Spinal cord (tissue), 10 donors: Measurements from ENCODE around the gene RMND1. TPM values are rescaled to one million over a fixed set of nuclear protein-coding genes. Genes with fewer than 3 reads are reported as not detected.
A peak's percentile ranks its signal among the peaks of the same experiment; 100 is the strongest.

Experiments used
- DNase-seq, 6 donors: peaks; one replicate each; pipeline versions ENCODE4 v3.0.0 to v3.0.0-alpha.2; 2013 to 2015; ENCODE audit warnings: low spot score in 6 of 6, low read depth in 4 of 6
- H3K27ac ChIP-seq: one replicate; pipeline ENCODE4 v1.5.1; 2013; ENCODE audit warnings: low read depth, low read length, control low read depth
- H3K27me3 ChIP-seq: one replicate; pipeline ENCODE4 v1.6.1; 2013; ENCODE audit warnings: low read length; ENCODE audit not compliant: control insufficient read depth, insufficient read depth
- H3K36me3 ChIP-seq: one replicate; pipeline ENCODE4 v1.6.1; 2013; ENCODE audit warnings: low read length; ENCODE audit not compliant: control insufficient read depth, insufficient read depth
- H3K4me1 ChIP-seq: one replicate; pipeline ENCODE4 v1.6.1; 2013; ENCODE audit warnings: low read length; ENCODE audit not compliant: control insufficient read depth, insufficient read depth
- H3K4me3 ChIP-seq: one replicate; pipeline ENCODE4 v1.5.1; 2013; ENCODE audit warnings: low read depth, low read length, control low read depth
- H3K9me3 ChIP-seq: one replicate; pipeline ENCODE4 v1.6.1; 2013; ENCODE audit warnings: low read length; ENCODE audit not compliant: control insufficient read depth, insufficient read depth
- WGBS: methylation state at CpG from one replicate; pipeline ENCODE4 v1.1.5; 2013; ENCODE audit warnings: missing lambda C conversion rate; ENCODE audit not compliant: insufficient coverage; 5-methylcytosine and 5-hydroxymethylcytosine counted together
- polyA plus RNA-seq, 2 donors: library from polyadenylated mRNA; unstranded; fragments of 120-200 nt; gene quantifications; one replicate each; pipeline ENCODE4 v1.2.1, GENCODE V29; 2013; ENCODE audit not compliant: insufficient read length in 2 of 2
- total RNA-seq, 2 donors: library from RNA; depleted of rRNA in 1 of 2; stranded (reverse); fragments of 120-200 nt in 1 of 2; fragments of >200 nt in 1 of 2; gene quantifications; one replicate each; pipeline versions ENCODE4 v1.2.3 to v1.2.4, GENCODE V29; 2013 to 2014
- donor health status: healthy.

RMND1 gene
- total and polyA plus RNA-seq, 4 donors: 25.2 to 39.7 (median 27.9) TPM

DNA sequence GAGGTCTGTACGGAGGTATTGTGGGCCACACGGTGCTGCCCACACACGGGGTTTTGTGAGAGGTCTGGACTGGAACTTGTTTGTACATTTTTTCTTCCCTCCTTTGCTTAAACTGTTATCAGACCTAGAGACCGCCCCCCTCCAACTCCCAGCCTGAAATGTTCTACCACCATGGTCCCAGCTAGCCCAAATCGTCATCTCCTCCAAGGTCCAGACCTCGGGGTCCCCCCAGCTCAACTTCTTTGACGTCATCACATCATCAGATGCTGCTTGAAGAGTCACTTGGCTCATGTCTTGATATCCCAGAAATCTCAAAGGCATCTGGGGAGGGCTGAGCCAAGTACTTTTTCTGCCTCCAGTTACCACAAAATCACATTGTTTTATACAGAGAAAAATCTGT, 39.1 kb upstream of the RMND1 start:
- no peaks in the 10 kb centered on the region for H3K36me3 ChIP-seq
- DNase-seq: no peak
- 96% methylated on average over 3 of the region's 7 CpGs for WGBS
- H3K9me3 ChIP-seq: no peaks in the 10 kb centered on the region
- no peak overlapping the region for H3K27ac ChIP-seq
- H3K4me1 ChIP-seq: peaks cover 14% of the 10 kb centered on the region
- no peak overlapping the region for H3K4me3 ChIP-seq
- no peaks in the 10 kb centered on the region for H3K27me3 ChIP-seq

DNA sequence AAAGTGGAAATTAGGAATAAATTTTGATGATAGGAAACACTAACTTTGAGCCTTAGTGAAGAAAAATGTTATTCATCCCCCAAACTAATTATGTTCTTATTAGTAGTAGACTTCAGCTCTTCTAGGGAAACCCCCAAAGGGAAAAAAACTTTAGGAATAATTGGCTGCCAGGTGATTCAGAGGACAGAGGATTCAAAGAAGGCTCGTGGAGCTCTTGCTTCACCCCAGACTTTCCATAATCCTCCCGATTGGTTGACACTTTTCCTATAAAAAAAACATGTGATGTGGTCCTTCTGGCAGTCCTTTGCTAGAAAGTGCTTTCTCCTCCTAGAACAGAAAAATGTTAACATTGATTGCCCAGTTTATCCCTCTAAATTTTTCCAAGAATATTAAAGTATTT, 36.3 kb upstream of the RMND1 start:
- no peaks in the 10 kb centered on the region for H3K27me3 ChIP-seq
- no peaks in the 10 kb centered on the region for H3K4me1 ChIP-seq
- H3K4me3 ChIP-seq: no peak overlapping the region
- H3K9me3 ChIP-seq: no peaks in the 10 kb centered on the region
- H3K27ac ChIP-seq: no peak overlapping the region
- no peaks in the 10 kb centered on the region for H3K36me3 ChIP-seq
- no CpG with 5 or more reads among the region's 2 CpGs for WGBS
- DNase-seq: no peak

DNA sequence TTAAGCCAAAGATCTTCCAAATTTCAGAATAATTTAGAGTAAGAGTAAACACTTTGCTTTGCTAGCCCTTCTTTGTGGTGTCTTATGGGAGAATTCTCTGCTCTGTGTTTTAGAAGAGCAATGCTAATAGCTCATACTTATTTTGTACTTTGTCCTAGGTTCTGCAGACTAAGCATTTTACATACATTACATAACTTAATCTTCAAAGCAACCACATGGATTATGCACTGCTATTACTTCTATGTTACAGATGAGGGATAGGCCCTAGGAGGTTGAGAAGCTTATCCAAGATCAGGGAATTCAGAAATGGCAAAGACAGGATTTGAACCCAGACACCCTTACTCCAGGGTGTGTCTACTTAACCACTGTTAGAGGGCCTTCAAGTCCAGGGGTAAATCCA, 32.1 kb upstream of the RMND1 start:
- DNase-seq: no peak
- Histone ChIP-seq H3K4me1 (no peaks in the 10 kb centered on the region), H3K36me3 (no peaks in the 10 kb centered on the region)

DNA sequence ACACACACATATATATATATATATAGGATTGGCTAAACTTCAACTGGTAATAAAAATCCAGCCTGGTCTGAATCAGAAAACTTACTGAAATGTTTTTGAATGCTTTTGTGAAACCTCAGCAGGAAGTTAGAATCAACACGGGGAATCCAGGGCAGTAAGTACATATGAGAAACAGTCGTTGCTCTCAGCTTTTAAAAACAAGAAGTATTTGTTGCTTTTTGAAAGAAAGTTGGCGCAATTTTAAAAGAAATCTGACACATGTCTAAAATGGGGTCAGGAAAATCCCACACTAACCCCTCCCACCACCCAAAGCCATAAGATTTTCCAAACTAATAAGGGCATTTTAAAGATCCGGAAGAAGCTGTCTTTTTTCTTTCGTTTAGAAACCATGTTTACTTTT, 30.4 kb upstream of the RMND1 start:
- H3K27ac ChIP-seq: peak overlapping the region; percentile 47
- no peaks in the 10 kb centered on the region for H3K4me1 ChIP-seq
- no peaks in the 10 kb centered on the region for H3K36me3 ChIP-seq
- WGBS: 100% methylated on average over 1 of the region's 5 CpGs
- H3K4me3 ChIP-seq: no peak overlapping the region
- H3K9me3 ChIP-seq: no peaks in the 10 kb centered on the region
- DNase-seq: peak in 1 of 6 donors; percentile 32
- H3K27me3 ChIP-seq: no peaks in the 10 kb centered on the region

More for the DNA sequence above, 32.1 kb upstream of the RMND1 start:
- H3K27me3 ChIP-seq: no peaks in the 10 kb centered on the region
- H3K27ac ChIP-seq: no peak overlapping the region
- no peak overlapping the region for H3K4me3 ChIP-seq
- no peaks in the 10 kb centered on the region for H3K9me3 ChIP-seq

DNA sequence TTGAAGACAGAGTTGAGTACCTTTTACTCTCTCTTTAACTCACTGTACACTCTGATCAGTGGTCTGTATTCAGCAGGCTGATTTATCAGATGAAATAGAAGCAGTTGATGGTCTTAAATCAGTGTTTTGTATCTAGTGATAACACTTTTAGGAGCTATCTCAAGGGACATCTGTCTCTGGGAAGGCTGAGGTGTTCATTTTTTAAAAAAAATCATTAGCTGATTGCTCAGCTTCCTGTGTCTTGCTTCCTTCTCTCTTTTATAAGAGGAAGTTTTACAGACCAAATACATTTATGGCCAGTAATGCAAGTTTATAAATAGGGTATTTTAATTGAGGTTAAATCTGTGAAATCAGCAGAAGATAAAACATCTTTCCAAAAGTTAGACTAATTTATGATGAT, 29.9 kb upstream of the RMND1 start:
- Histone ChIP-seq H3K36me3 (no peaks in the 10 kb centered on the region), H3K4me3 (no peak overlapping the region), H3K4me1 (no peaks in the 10 kb centered on the region), H3K27me3 (no peaks in the 10 kb centered on the region), H3K9me3 (no peaks in the 10 kb centered on the region), H3K27ac (no peak overlapping the region)
- no peak for DNase-seq

DNA sequence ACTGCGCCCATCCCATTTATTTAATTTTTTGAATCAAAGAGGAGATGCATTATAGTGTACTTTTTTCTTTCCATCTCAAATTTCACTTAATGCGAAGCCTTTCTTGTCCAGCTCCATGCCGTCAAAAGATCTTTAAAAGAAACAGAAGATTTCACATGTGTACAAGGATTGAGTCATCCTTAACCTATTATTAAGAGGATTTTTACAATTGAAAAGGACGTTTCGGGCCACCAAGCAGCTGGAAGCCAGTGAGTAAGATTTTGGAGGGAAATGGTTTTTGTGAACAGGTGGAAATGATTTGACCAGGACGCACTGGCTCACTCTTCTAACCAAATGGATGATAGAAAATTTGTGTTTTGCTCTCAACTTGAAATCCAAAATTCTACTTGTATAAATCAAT, 26.7 kb upstream of the RMND1 start:
- peaks cover 3% of the 10 kb centered on the region for H3K4me1 ChIP-seq
- DNase-seq: no peak
- H3K36me3 ChIP-seq: no peaks in the 10 kb centered on the region
- H3K27ac ChIP-seq: no peak overlapping the region
- no CpG with 5 or more reads among the region's 6 CpGs for WGBS
- H3K4me3 ChIP-seq: no peak overlapping the region
- no peaks in the 10 kb centered on the region for H3K27me3 ChIP-seq
- no peaks in the 10 kb centered on the region for H3K9me3 ChIP-seq

DNA sequence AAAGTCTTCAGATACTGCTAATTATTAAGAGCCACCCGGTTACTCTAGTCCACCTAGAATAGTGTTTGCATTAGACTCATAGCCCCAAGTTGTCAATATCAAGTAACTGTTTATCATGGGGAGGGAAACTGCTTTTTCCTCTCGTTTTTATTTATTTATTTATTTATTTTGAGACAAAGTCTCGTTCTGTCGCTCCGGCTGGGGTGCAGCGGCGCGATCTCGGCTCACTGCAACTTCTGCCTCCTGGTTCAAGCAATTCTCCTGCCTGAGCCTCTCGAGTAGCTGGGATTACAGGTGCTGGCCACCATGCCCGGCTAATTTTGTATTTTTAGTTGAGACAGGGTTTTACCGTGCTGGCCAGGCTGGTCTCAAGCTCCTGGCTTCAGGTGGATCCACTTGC, 25.8 kb upstream of the RMND1 start:
- no peak for DNase-seq
- H3K27me3 ChIP-seq: no peaks in the 10 kb centered on the region
- no peaks in the 10 kb centered on the region for H3K9me3 ChIP-seq
- H3K36me3 ChIP-seq: no peaks in the 10 kb centered on the region
- WGBS: 95% methylated on average over 10 of the region's 12 CpGs
- H3K4me3 ChIP-seq: no peak overlapping the region
- H3K27ac ChIP-seq: no peak overlapping the region
- H3K4me1 ChIP-seq: peaks cover 3% of the 10 kb centered on the region

DNA sequence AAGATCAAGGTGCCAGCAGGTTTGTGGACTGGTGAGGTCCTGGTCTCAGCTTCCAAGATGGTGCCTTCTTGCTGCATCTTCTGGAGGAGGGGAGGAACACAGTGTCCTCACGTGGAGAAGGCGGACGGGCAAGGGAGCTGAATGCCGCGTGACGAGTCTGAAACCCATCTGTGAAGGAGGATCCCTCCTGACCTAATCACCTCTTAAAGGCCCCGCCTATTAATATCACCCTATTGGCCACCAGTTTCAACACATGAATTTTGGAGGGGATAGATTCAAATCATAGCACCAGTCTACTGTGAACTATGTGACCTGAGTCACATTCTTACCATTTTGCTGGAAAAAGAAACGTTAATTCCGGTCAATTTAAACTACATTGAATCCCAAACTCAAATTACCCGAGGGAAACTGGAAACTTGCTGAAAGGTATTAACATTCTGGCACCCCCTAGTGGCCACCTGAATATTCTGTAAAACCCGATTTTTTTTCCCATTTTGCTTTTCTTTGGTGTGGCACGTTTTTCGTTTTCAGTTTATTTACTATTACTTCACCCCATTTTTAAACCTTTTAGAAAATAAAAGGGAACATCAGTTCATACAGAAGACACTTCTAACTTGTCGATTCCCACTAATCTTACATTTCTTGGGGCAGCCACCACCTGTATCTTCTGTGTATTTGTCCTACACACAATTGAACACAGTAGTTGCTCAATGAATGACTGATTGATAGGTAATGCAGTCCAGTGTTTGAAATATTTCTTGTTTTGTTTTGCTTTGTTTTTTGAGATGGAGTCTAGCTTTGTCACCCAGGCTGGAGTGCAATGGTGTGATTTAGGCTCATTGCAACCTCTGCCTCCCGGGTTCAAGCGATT, 24.0 kb upstream of the RMND1 start:
- peak in 3 of 6 donors; percentile 11 to 68 (median 64) for DNase-seq

DNA sequence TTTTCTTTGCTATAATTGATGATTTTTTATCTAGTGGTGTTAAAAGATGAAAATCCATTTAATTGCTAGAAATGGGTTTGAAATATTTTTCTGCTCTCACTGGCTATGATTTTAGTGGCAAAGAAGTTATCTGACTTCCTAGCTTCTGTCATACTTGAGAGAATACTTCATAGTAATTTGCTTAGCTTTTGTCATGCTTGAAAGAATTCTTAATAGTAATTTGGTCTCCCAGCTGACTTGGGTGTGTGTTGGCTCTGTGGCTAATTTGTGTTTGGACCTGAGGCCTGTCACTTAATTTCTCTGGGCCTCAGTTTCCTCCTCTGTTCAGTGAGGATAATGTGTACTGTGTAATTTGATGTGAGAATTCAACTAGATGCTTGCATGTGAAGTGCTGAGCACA, 12.8 kb upstream of the RMND1 start:
- H3K9me3 ChIP-seq: no peaks in the 10 kb centered on the region
- no peak overlapping the region for H3K27ac ChIP-seq
- DNase-seq: no peak
- H3K36me3 ChIP-seq: peaks cover 13% of the 10 kb centered on the region
- no peak overlapping the region for H3K4me3 ChIP-seq
- no peaks in the 10 kb centered on the region for H3K27me3 ChIP-seq
- no peaks in the 10 kb centered on the region for H3K4me1 ChIP-seq

More for the DNA sequence above, 24.0 kb upstream of the RMND1 start:
- H3K27ac ChIP-seq: no peak overlapping the region
- 44% methylated on average over 6 of the region's 16 CpGs for WGBS
- no peak overlapping the region for H3K4me3 ChIP-seq
- peaks cover 3% of the 10 kb centered on the region for H3K4me1 ChIP-seq
- H3K27me3 ChIP-seq: no peaks in the 10 kb centered on the region
- no peaks in the 10 kb centered on the region for H3K9me3 ChIP-seq
- H3K36me3 ChIP-seq: no peaks in the 10 kb centered on the region

DNA sequence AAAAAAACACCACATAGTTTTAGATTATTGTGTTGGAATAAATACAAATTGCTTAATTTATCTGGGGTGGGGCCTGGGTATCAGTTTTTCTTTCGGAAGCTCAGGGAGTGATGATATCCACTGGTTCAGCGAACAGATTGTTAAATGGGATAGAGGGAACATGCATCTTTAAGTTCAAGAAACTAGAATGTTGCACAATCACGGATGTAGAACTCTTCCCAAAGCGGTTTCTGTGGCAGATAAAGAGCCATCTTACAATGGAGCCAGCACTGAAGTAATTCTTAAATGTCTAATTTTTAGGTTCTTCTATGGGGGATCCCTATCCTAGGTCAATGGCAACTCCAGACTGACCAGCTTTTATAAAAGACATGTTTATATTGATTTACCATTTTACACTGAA, 9.7 kb upstream of the RMND1 start:
- no peak for DNase-seq
- 80% methylated on average over 2 of the region's 4 CpGs for WGBS
- H3K27me3 ChIP-seq: no peaks in the 10 kb centered on the region
- H3K9me3 ChIP-seq: no peaks in the 10 kb centered on the region
- H3K4me3 ChIP-seq: no peak overlapping the region
- H3K36me3 ChIP-seq: peaks cover 16% of the 10 kb centered on the region
- H3K4me1 ChIP-seq: no peaks in the 10 kb centered on the region
- H3K27ac ChIP-seq: no peak overlapping the region
